Loucy (cell line): ENCODE data around the gene TEX19.

ENCODE experiments used
- H2AFZ ChIP-seq: fragments of 200-600 bp; sonication (generic); 2 replicates; pipeline ENCODE4 v1.6.0; 2016; ENCODE audit warnings: antibody characterized with exemption, mild to moderate bottlenecking, low read length, moderate library complexity
- H3F3A ChIP-seq: fragments of 200-600 bp; 2 replicates; pipeline ENCODE4 v1.6.0; 2016; ENCODE audit warnings: antibody characterized with exemption, low read depth, mild to moderate bottlenecking
- H3K27me3 ChIP-seq: fragments of 200-600 bp; sonication (generic); 2 replicates; pipeline ENCODE4 v1.6.1; 2014; ENCODE audit warnings: low read length, mild to moderate bottlenecking; ENCODE audit not compliant: insufficient read depth, poor library complexity, severe bottlenecking
- H3K36me3 ChIP-seq: fragments of 200-600 bp; sonication (generic); 2 replicates; pipeline ENCODE4 v1.6.1; 2016; ENCODE audit warnings: low read length; ENCODE audit not compliant: insufficient read depth
- H3K4me1 ChIP-seq: fragments of 200-600 bp; sonication (generic); 2 replicates; pipeline ENCODE4 v1.5.1; 2014; ENCODE audit warnings: low read length, mild to moderate bottlenecking; ENCODE audit not compliant: insufficient read depth, poor library complexity, severe bottlenecking
- H3K4me2 ChIP-seq: fragments of 200-600 bp; sonication (generic); 2 replicates; pipeline ENCODE4 v1.6.0; 2014; ENCODE audit warnings: antibody characterized with exemption, low read length, low read depth, mild to moderate bottlenecking; ENCODE audit not compliant: poor library complexity, severe bottlenecking
- H3K4me3 ChIP-seq: fragments of 200-600 bp; sonication (generic); 2 replicates; pipeline ENCODE4 v1.5.1; 2014; ENCODE audit warnings: low read length, mild to moderate bottlenecking, mixed read lengths; ENCODE audit not compliant: poor library complexity, severe bottlenecking
- H3K79me2 ChIP-seq: fragments of 200-600 bp; sonication (generic); 2 replicates; pipeline ENCODE4 v1.6.1; 2014; ENCODE audit warnings: low read length; ENCODE audit not compliant: insufficient read depth
- H3K9ac ChIP-seq: fragments of 200-600 bp; sonication (generic); 2 replicates; pipeline ENCODE4 v1.6.0; 2014; ENCODE audit warnings: mild to moderate bottlenecking, low read depth, low read length, moderate library complexity; ENCODE audit not compliant: poor library complexity, severe bottlenecking
- H3K9me2 ChIP-seq: fragments of 200-600 bp; sonication (generic); replicated peaks from 2 replicates; pipeline ENCODE4 v1.6.1; 2016; ENCODE audit warnings: low read depth, low read length, mixed read lengths
- H3K9me3 ChIP-seq: fragments of 200-600 bp; sonication (generic); 2 replicates; pipeline ENCODE4 v1.6.1; 2014; ENCODE audit warnings: mild to moderate bottlenecking, antibody characterized with exemption, low read length, low read depth; ENCODE audit not compliant: insufficient read depth
- H4K20me1 ChIP-seq: fragments of 200-600 bp; sonication (generic); 2 replicates; pipeline ENCODE4 v1.6.0; 2014; ENCODE audit warnings: antibody characterized with exemption, low read length, mild to moderate bottlenecking; ENCODE audit not compliant: insufficient read depth, poor library complexity, severe bottlenecking
- CTCF ChIP-seq: fragments of 200-600 bp; sonication (generic); conservative IDR thresholded peaks from 2 replicates; pipeline ENCODE4 v1.5.1; 2014; ENCODE audit warnings: mild to moderate bottlenecking, antibody characterized with exemption, low read length
- EZH2phosphoT487 ChIP-seq: fragments of 200-600 bp; IDR thresholded peaks from 2 replicates; pipeline ENCODE4 v1.6.1; 2018; ENCODE audit warnings: antibody characterized with exemption, mild to moderate bottlenecking, moderate library complexity, borderline replicate concordance

TEX19 gene

DNA sequence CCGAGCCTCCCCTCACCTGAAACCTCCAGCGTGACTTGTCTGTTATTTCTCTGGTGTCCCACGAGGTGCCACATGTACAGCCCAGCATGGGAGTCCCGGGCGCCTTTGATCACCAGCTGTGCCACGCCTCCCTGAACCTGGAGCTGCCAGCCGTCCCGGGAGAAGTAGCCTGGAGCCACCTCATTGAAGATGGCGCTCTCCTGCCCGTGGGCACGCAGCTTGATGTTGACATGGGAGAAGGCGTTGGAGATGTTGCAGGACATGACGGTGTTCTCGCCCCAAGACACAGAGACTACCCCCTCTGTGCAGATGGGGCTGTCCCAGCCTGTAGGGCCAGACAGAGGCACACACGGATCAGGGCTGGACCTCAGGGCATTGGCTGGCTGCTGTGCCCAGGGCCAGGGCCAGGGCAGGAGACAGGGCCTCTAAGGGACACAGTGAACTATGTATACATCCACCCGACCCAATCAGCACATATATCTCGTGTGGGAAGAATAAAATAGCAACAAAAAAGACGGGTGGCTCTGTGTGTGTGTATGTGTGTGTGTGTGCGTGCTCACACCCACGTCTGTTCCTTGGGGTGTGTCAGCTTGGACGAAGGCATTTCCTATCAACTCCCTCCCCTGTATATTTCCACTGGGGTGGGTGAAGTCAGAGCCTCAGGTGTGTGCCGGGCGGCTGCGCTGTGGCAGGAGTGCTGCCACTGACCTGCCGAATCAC is 34.3 kb upstream of the TEX19 start:
- peaks cover 8% of the 10 kb centered on the region for H3K4me1 ChIP-seq
- H3K9ac ChIP-seq: no peak overlapping the region
- no peak for TF ChIP-seq CTCF
- no peak for TF ChIP-seq EZH2phosphoT487

GRCh38 chr17:82325286-82326180 is 33.5 kb upstream of the TEX19 start:
- H3K27me3 ChIP-seq: no peaks in the 10 kb centered on the region

More for the DNA sequence above, 34.3 kb upstream of the TEX19 start:
- no peak overlapping the region for H3K4me2 ChIP-seq
- no peaks in the 10 kb centered on the region for H3K36me3 ChIP-seq
- H3K4me3 ChIP-seq: no peak overlapping the region
- no peaks in the 10 kb centered on the region for H3K79me2 ChIP-seq
- no peak overlapping the region for H2AFZ ChIP-seq
- H3K9me3 ChIP-seq: no peaks in the 10 kb centered on the region
- H4K20me1 ChIP-seq: no peaks in the 10 kb centered on the region
- H3F3A ChIP-seq: no peaks in the 10 kb centered on the region
- H3K27me3 ChIP-seq: no peaks in the 10 kb centered on the region
- no peaks in the 10 kb centered on the region for H3K9me2 ChIP-seq

DNA sequence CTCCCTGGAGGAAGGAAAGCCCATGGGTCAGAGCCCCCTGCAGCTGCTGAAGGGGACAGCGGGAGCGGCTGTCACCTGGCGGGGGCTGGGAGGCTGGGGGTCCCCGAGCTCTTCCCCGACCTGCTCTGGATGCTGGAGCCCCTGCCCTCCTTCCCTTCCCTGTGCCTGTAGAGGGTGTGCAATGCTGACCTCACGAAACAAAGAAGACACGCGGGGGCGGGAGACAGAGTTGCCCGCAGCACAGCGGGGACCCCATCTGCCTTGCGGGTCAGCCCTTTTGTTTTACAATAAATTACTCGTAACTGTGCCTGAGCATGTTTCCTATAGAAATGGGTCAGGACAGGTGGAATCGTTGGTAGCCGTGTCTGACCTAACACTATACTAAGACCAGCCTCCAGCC is 31.8 kb upstream of the TEX19 start:
- no peaks in the 10 kb centered on the region for H3K9me3 ChIP-seq
- no peaks in the 10 kb centered on the region for H3K9me2 ChIP-seq
- H3K9ac ChIP-seq: no peak overlapping the region
- H3K4me3 ChIP-seq: no peak overlapping the region
- no peak overlapping the region for H2AFZ ChIP-seq
- H3K36me3 ChIP-seq: no peaks in the 10 kb centered on the region
- no peaks in the 10 kb centered on the region for H3K79me2 ChIP-seq
- no peak overlapping the region for H3K4me2 ChIP-seq
- no peaks in the 10 kb centered on the region for H4K20me1 ChIP-seq
- peaks cover 7% of the 10 kb centered on the region for H3K4me1 ChIP-seq
- no peaks in the 10 kb centered on the region for H3K27me3 ChIP-seq
- H3F3A ChIP-seq: no peaks in the 10 kb centered on the region
- TF ChIP-seq EZH2phosphoT487 (no peak), CTCF (no peak)

More at GRCh38 chr17:82325286-82326180, 33.5 kb upstream of the TEX19 start:
- no peak overlapping the region for H3K4me2 ChIP-seq
- H3K4me3 ChIP-seq: no peak overlapping the region
- H4K20me1 ChIP-seq: no peaks in the 10 kb centered on the region
- H3F3A ChIP-seq: no peaks in the 10 kb centered on the region
- no peaks in the 10 kb centered on the region for H3K36me3 ChIP-seq
- no peak overlapping the region for H2AFZ ChIP-seq
- TF ChIP-seq EZH2phosphoT487 (no peak), CTCF (no peak)
- H3K9me3 ChIP-seq: no peaks in the 10 kb centered on the region
- H3K9ac ChIP-seq: no peak overlapping the region
- H3K79me2 ChIP-seq: no peaks in the 10 kb centered on the region
- no peaks in the 10 kb centered on the region for H3K9me2 ChIP-seq
- peaks cover 14% of the 10 kb centered on the region for H3K4me1 ChIP-seq
